Measurements from ENCODE around the gene ADCY4. TPM values are rescaled to one million over a fixed set of nuclear protein-coding genes. Genes with fewer than 3 reads are reported as not detected.

ADCY4 gene
- total and polyA plus RNA-seq, 10 of the 15 experiments (the other 5 are each of a cell fraction or from before 2014, with no cell fraction given), result 0.05 to 0.87 (median 0.21) TPM; not detected in 1

DNA sequence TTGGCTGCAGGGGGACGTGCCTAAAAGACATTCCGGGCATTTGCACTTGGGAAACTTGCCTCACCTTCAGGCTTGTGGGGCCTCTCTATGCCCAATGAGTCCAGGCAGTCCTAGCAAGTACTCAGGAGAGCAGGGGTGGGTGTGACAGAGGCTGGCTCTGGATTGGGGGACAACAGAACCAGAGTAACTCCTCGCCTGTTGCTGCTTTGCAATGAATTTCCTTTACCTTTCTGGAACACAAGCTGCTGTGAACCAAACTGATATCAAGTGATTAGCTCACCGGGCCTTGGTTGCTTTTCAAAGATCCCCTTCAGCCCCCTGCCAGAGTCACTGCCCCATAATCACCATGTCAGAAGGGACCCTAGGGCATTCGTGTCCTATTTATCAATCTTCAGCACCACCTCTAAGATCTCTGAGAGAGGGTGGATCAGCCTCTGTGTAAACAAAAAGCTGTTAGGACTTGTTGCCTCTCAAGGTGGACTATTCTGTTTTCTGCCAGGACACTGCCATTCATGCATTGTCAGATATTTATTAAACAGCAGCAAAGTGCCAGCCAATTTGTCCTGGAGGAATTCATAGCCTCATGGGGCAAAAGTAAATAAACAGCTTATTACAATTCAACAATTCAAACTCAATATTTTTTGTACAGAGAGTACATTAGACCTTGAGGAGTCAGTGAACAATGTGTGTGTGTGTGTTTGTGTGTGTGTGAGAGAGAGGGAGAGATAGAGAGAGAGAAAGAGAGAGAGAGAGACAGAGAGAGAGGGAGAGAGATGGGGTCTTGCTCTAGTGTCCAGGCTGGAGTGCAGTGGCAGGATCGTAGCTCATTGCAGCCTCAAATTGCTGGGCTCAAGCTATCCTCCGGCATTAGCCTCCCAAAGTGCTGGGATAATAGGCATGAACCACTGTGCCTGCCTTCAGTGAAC is 44.4 kb upstream of the ADCY4 start:
- BruUV-seq (replicated peaks), result no TSS peak
- ChIA-PET SMC1A (ENCODE audit: uncharacterized antibody, unreplicated experiment) (interaction anchor here (0.5 to 1.3 kb wide), 3 partner anchors 10 to 266 kb away, joined by 3 to 4 read pairs (median 3); no protein-coding TSS in a partner anchor), CTCF (interaction anchor here (0.9 to 2.8 kb wide), 5 partner anchors 8 to 52 kb away, joined by 3 to 13 read pairs (median 4); no protein-coding TSS in a partner anchor), POLR2A (interaction anchor here (1.1 kb wide), 1 partner anchor 13 kb away, joined by 4 read pairs; no protein-coding TSS in a partner anchor), RAD21 (ENCODE audit: unreplicated experiment) (interaction anchor here (1.0 to 1.3 kb wide), 5 partner anchors 9 to 52 kb away, joined by 3 to 5 read pairs (median 3); partner anchors contain the start of genes CBLN3 and KHNYN)
- Histone ChIP-seq H3K36me3 (ENCODE audit: control insufficient read depth in 2 of 2, insufficient read depth in 2 of 2, low read length in 1 of 2) (no peaks in the 10 kb centered on the region), H3K4me3 (no peak overlapping the region), H3K9ac (ENCODE audit: control insufficient read depth, insufficient read depth, low read length) (no peak overlapping the region), H3K79me2 (ENCODE audit: control insufficient read depth, insufficient read depth, low read length) (no peaks in the 10 kb centered on the region), H3K4me1 (ENCODE audit: control insufficient read depth, insufficient read depth, low read length) (no peaks in the 10 kb centered on the region), H3K27me3 (replicated peaks in 1 of 2; ENCODE audit: control insufficient read depth in 2 of 2, insufficient read depth in 2 of 2, low read length in 1 of 2) (no peaks in the 10 kb centered on the region), H3K27ac (ENCODE audit: control insufficient read depth, insufficient read depth) (no peak overlapping the region), H3K4me2 (ENCODE audit: control insufficient read depth, insufficient read depth) (no peak overlapping the region), H4K20me1 (ENCODE audit: control insufficient read depth, insufficient read depth) (no peaks in the 10 kb centered on the region), H3K9me3 (replicated peaks; ENCODE audit: control insufficient read depth, insufficient read depth, low read length) (no peaks in the 10 kb centered on the region), H2AFZ (ENCODE audit: control insufficient read depth, low read depth, low read length) (no peak overlapping the region)
- in situ Hi-C loops (cut with MboI) (no loop called here), intact Hi-C loops (cut with micrococcal nuclease; ENCODE audit: unreplicated experiment) (no loop called here)
- WGBS (ENCODE audit: insufficient coverage, insufficient replicate concordance, low lambda C conversion rate, missing lambda C conversion rate), result 17% methylated on average over 7 of the region's 7 CpGs
- no peak for FAIRE-seq
- ATAC-seq, result no peak
- TF ChIP-seq WRNIP1 (IDR thresholded peaks at IDR 0.05; ENCODE audit: borderline replicate concordance, low read depth, low read length) (no peak), ZNF207 (IDR thresholded peaks at IDR 0.05; ENCODE audit: borderline replicate concordance) (no peak), CHD1 (IDR thresholded peaks at IDR 0.05; ENCODE audit: low read depth, low read length) (no peak), RB1 (IDR thresholded peaks at IDR 0.05; ENCODE audit: borderline replicate concordance) (no peak), CREM (IDR thresholded peaks at IDR 0.05; ENCODE audit: low read depth) (no peak), EED (IDR thresholded peaks at IDR 0.05; ENCODE audit: low read depth) (no peak)
- TF ChIP-seq, protein P1, sequence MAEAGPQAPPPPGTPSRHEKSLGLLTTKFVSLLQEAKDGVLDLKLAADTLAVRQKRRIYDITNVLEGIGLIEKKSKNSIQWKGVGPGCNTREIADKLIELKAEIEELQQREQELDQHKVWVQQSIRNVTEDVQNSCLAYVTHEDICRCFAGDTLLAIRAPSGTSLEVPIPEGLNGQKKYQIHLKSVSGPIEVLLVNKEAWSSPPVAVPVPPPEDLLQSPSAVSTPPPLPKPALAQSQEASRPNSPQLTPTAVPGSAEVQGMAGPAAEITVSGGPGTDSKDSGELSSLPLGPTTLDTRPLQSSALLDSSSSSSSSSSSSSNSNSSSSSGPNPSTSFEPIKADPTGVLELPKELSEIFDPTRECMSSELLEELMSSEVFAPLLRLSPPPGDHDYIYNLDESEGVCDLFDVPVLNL (IDR thresholded peaks at IDR 0.05; ENCODE audit: low read depth, low read length), result no peak
- TF ChIP-seq, protein P2, sequence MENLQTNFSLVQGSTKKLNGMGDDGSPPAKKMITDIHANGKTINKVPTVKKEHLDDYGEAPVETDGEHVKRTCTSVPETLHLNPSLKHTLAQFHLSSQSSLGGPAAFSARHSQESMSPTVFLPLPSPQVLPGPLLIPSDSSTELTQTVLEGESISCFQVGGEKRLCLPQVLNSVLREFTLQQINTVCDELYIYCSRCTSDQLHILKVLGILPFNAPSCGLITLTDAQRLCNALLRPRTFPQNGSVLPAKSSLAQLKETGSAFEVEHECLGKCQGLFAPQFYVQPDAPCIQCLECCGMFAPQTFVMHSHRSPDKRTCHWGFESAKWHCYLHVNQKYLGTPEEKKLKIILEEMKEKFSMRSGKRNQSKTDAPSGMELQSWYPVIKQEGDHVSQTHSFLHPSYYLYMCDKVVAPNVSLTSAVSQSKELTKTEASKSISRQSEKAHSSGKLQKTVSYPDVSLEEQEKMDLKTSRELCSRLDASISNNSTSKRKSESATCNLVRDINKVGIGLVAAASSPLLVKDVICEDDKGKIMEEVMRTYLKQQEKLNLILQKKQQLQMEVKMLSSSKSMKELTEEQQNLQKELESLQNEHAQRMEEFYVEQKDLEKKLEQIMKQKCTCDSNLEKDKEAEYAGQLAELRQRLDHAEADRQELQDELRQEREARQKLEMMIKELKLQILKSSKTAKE (IDR thresholded peaks at IDR 0.05; ENCODE audit: low read depth, poor library complexity, severe bottlenecking), result no peak
- no peak for DNase-seq (ENCODE audit: low read depth, low spot score)
